Amniotic epithelial cell (primary cell): ENCODE results near the gene PACS2.

ENCODE experiments used
- DNase-seq: peaks from one replicate; pipeline ENCODE4 v3.0.0-alpha.2; 2010; ENCODE audit warnings: low read depth

PACS2 gene

DNA sequence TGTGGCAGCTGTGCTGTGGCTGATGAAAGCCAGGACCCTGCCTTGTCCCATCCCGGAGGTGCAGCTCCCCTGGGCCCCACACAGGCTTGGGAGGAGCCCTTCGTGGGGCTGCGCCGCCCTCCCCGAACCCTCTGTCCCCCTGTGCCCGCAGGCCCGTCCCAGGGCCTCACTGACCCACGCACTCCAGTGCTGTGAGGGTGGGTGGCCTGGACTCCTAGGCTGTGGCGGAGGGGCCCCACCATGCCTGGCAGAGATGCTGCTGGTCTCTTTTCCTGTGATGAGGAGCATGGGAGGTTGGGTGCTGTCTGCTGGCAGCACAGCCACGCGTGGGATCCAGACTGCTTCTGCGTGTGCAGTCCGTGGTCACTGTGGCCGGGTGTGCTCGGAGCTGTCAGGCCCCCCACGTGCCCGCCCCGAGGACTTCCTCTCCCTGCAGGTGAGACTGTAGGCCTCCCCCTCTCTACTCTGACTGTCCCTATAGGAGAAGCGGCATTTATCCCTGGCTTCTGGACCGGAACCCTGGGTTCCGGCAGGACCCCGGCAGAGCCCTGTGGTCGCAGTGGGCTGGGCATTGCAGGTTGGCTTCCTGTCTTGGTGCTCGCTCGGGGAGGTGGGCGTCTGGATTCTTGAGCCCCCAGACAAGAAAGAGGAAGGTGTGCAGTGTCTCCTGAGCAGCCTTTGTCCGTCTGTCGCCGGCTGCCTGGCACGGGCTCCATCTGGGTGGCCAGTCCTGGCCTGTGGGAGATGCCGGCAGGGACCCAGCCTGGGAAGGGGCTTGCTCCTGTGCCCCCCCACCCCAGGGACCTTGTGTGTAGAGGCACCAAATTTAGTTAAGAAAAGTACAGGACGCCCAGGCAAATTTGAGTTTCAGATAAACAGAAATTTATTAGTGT lies 107.4 kb downstream of the PACS2 start:
- no peak for DNase-seq

- no peak for DNase-seq
Observed at GRCh38 chr14:105422695-105423487, 108.3 kb downstream of the PACS2 start.

GRCh38 chr14:105423488-105424195 lies 109.1 kb downstream of the PACS2 start:
- no peak for DNase-seq

GRCh38 chr14:105424861-105425260 lies 110.3 kb downstream of the PACS2 start:
- DNase-seq, result no peak

- no peak for DNase-seq
Observed at GRCh38 chr14:105425823-105426247, 111.3 kb downstream of the PACS2 start.

GRCh38 chr14:105426416-105427130 lies 112.0 kb downstream of the PACS2 start:
- DNase-seq, result no peak

DNA sequence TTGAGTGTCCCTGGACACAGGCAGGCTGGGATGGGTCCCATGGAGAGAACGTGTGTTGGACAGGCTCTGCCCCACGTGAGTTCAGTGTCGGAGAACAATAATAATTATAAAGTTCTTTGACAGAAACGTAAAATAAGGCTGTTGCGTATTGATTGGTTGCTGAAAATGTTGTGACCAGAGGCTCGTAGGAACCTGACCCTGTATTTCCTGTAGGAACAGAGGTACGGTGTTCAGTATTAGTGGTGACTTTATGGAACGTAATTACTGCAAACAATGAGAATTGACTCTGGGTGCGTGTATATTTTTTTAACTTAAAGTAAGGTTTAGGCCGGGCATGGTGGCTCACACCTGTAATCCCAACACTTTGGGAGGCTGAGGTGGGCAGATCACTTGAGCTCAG lies 112.9 kb downstream of the PACS2 start:
- DNase-seq, result no peak

DNA sequence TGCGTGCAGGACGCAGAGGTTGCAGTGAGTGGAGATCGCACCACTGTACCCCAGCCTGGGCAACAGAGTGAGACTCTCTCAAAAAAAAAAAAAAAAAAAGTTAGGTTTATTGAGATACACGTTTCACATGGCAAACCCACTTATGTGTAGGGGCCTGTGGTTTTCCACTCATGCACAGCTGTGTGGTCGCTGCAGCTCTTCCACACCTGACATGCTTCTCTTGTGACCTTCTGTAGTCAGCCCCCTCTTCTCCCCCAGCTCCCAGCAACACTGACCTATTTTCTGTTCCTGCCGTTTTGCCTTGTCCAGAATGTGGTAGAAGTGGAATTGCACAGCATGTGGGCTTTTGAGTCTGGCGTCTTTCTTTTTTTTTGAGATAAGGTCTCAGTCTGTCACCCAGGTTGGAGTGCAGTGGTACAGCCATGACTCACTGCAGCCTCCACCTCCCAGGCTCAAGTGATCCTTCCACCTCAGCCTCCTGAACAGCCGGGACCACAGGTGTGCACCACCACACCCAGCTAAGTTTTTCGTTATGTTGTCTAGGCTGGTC lies 113.5 kb downstream of the PACS2 start:
- no peak for DNase-seq

GRCh38 chr14:105430042-105430441 lies 115.5 kb downstream of the PACS2 start:
- no peak for DNase-seq

DNA sequence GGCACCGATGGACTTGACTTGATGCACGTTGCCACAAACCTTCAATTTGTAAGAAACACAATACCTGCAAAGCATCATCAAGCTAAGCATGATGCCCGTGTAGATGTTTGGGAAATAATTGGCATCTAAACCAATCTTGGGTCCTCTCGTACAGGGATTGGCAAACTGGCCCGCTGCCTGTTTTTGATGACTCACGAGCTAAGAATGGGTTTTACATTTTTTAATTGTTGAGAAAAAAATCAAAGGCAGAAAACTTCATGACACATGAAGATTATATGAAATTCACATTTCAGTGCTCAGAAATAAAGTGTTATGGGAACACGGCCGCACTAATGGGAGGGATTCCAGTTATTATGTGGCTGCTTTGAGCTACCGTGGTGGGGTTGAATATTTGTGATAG lies 116.0 kb downstream of the PACS2 start:
- DNase-seq, result peak; percentile 74

DNA sequence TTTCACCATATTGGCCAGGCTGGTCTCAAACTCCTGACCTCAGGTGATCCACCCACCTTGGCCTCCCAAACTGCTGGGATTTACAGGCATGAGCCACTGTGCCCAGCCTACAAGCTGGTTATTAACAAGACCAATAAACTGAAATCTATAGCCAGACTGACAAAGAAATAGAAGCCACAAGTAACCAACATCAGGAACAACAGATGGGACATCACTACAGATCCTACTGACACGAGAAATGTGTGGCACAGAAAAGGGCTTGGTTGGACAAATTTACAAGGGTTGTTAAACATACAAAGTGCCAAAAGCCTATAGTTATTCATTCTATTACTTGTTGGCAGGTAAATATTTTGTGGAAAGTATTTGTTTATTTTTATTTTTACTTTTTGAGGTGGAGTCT lies 116.7 kb downstream of the PACS2 start:
- no peak for DNase-seq

DNA sequence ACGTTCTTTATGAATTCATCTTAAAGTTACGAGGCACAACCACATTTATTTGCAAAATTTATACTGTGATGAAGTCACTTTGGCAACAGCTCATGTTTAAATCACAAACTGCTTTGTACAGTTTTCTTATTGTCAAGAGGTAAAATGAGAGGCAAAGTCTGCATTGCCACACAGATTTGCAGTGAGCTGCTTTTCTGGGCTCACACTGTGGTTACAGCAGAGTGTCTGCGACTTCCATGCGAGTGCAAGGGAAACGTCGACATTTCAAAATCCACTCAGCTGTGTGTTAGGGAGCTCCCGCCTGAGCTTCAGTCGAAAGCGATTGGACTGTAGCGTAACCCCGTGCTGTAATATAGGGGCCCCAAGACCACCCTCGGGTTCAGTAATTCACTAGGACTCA lies 118.1 kb downstream of the PACS2 start:
- no peak for DNase-seq

- DNase-seq, result no peak
Observed at GRCh38 chr14:105433161-105433605, 118.6 kb downstream of the PACS2 start.

DNA sequence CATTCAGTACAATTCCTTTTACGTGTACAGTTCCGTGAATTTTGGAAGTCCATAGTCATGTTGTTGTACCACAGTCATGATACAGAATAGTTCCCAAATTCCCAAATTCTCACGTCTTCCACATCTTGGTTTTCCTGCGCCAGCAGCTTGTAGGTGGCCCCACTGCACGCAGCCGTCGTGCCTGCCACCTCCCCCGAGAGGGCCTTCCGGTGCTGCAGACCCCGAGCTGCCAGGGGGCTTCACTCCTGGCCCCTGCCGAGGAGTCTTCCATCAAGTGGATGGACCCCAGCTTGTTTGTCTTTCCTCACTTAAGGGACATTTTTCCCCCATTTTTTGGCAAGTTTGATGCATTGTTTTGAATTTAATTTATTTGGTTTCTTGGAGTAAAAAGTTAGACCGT lies 121.9 kb downstream of the PACS2 start:
- no peak for DNase-seq

- no peak for DNase-seq
Observed at GRCh38 chr14:105436891-105437722, 122.6 kb downstream of the PACS2 start.

DNA sequence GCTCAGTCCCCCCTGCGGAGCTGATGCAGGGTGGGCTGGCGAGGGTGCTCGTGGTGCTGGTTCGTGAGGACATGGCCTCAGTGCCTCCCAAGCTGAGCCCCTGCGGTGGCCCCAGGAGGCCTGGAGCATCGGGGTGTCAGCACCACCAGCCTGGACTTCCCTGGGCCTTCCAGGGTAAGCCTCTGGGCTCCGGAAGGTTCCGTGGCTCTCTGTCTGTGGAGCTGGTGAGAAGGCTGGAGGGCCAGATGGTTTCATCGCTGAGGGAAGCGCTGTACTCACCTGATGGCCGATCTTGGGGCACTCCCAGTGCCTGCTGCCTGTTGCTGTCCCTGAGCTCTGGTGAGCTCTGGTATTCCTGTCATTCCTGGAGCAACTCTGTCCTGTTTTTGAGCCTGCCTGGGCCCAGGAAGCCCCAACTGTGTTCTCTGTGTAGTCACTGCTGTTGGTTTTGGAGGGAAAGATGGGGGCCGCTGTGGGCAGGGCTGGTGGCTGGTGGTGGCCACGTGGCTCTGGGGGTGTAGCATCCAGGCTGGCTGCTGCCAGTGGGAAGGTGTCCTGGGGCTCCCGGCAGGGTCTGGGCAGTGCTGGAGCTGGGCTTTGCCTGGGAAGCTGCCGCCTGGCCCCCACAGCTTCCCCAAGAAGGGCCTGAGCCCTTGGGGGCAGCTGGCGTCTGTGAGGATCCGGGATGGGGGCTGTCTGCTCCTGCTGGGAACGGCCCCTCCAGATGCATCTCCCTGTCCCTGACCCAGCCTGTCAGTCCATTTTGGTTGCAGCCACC lies 123.4 kb downstream of the PACS2 start:
- no peak for DNase-seq

DNA sequence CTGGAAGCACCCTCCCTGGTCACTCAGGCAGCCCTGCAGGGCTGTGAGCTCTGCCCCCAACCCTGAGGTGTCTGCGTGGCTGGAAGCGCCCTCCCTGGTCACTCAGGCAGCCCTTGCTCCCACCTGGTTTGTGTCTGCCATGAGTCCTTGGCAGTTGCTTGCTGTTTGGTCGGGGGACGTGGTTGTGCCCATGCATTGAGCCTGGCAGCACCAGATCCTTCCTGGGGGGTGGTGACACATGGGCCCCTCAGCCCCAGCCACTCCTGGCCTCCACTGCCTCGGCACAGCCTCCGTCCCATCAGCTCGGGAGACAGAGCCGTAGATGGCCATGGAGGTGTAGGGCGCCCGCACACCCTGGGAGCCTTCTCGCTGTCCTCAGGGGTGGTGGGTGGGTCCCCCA lies 124.6 kb downstream of the PACS2 start:
- DNase-seq, result no peak

- no peak for DNase-seq
Observed at GRCh38 chr14:105439710-105440553, 125.4 kb downstream of the PACS2 start.

DNA sequence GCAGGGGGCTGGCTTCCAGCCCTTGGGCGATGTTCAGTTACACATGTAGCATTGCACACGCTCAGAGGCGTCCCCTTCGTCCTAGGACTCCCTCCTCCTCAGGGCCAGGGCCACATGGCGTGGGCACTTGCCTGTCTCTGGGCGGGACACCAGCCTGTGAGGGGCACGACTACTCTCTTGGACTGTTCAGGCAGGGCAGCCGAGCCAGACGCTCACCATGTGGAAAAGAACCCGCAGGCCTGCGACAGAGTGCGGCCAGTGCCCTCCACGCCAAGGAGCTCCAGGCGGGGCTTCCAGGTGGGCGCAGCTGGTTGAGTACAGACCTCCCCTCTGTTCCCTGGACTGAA lies 126.0 kb downstream of the PACS2 start:
- no peak for DNase-seq
